T-helper 2 cell treated with Interferon-gamma antibody and Interleukin-4, amounts not matched to agents 5 μg/mL and 100 μg/mL, for 36 hours (primary cell): ENCODE data around the gene TEX44.

ENCODE experiments used
- DNase-seq: peaks from one replicate; pipeline ENCODE4 v3.0.0; 2021; ENCODE audit warnings: low spot score
- H3K27ac Mint-ChIP-seq: one replicate; pipeline ENCODE4 v1.8.0; 2021; ENCODE audit warnings: mild to moderate bottlenecking, mixed read lengths
- H3K27me3 Mint-ChIP-seq: one replicate; pipeline ENCODE4 v1.8.0; 2021; ENCODE audit warnings: low read depth, mixed read lengths
- H3K36me3 Mint-ChIP-seq: one replicate; pipeline ENCODE4 v1.8.0; 2021; ENCODE audit warnings: low read depth, mixed read lengths
- H3K4me1 Mint-ChIP-seq: one replicate; pipeline ENCODE4 v1.8.0; 2021; ENCODE audit warnings: low read depth, mixed read lengths
- H3K4me3 Mint-ChIP-seq: one replicate; pipeline ENCODE4 v1.8.0; 2022; ENCODE audit warnings: mild to moderate bottlenecking, moderate library complexity, mixed read lengths
- H3K9me3 Mint-ChIP-seq: one replicate; pipeline ENCODE4 v1.8.0; 2021; ENCODE audit warnings: mixed read lengths

Gene TEX44

GRCh38 chr2:231605607-231606091 lies 13.0 kb downstream of the TEX44 start:
- Mint-ChIP-seq H3K27ac (peak overlapping the region; percentile 81), H3K9me3 (no peaks in the 10 kb centered on the region), H3K27me3 (peaks cover 5% of the 10 kb centered on the region), H3K36me3 (no peaks in the 10 kb centered on the region), H3K4me3 (peak overlapping the region; percentile 60), H3K4me1 (peaks cover 11% of the 10 kb centered on the region)
- DNase-seq: no peak

GRCh38 chr2:231606941-231607340 lies 14.3 kb downstream of the TEX44 start:
- Mint-ChIP-seq H3K27me3 (peaks cover 3% of the 10 kb centered on the region), H3K4me1 (peaks cover 16% of the 10 kb centered on the region), H3K4me3 (no peak overlapping the region), H3K9me3 (no peaks in the 10 kb centered on the region), H3K27ac (no peak overlapping the region), H3K36me3 (no peaks in the 10 kb centered on the region)
- DNase-seq: no peak

GRCh38 chr2:231611273-231612108 lies 18.8 kb downstream of the TEX44 start:
- H3K27me3 Mint-ChIP-seq: no peaks in the 10 kb centered on the region
- no peaks in the 10 kb centered on the region for H3K9me3 Mint-ChIP-seq

GRCh38 chr2:231612109-231612455 lies 19.4 kb downstream of the TEX44 start:
- peak overlapping the region; percentile 99 for H3K27ac Mint-ChIP-seq
- H3K9me3 Mint-ChIP-seq: no peaks in the 10 kb centered on the region
- H3K27me3 Mint-ChIP-seq: no peaks in the 10 kb centered on the region
- peak overlapping the region; percentile 91 for H3K4me3 Mint-ChIP-seq
- no peak for DNase-seq
- peaks cover 45% of the 10 kb centered on the region for H3K4me1 Mint-ChIP-seq
- H3K36me3 Mint-ChIP-seq: no peaks in the 10 kb centered on the region

More at GRCh38 chr2:231611273-231612108, 18.8 kb downstream of the TEX44 start:
- Mint-ChIP-seq H3K4me1 (peaks cover 41% of the 10 kb centered on the region), H3K27ac (peak overlapping the region; percentile 99), H3K4me3 (peak overlapping the region; percentile 15), H3K36me3 (no peaks in the 10 kb centered on the region)
- peak; percentile 77 for DNase-seq

GRCh38 chr2:231612456-231613330 lies 20.0 kb downstream of the TEX44 start:
- H3K4me3 Mint-ChIP-seq: peak overlapping the region; percentile 91
- H3K4me1 Mint-ChIP-seq: peaks cover 51% of the 10 kb centered on the region
- H3K9me3 Mint-ChIP-seq: no peaks in the 10 kb centered on the region
- no peaks in the 10 kb centered on the region for H3K27me3 Mint-ChIP-seq
- DNase-seq: peak; percentile 95
- no peaks in the 10 kb centered on the region for H3K36me3 Mint-ChIP-seq
- H3K27ac Mint-ChIP-seq: peak overlapping the region; percentile 99

- peak overlapping the region; percentile 99 for H3K27ac Mint-ChIP-seq
- H3K27me3 Mint-ChIP-seq: no peaks in the 10 kb centered on the region
- peaks cover 55% of the 10 kb centered on the region for H3K4me1 Mint-ChIP-seq
- no peak for DNase-seq
- no peaks in the 10 kb centered on the region for H3K36me3 Mint-ChIP-seq
- H3K9me3 Mint-ChIP-seq: no peaks in the 10 kb centered on the region
- H3K4me3 Mint-ChIP-seq: peak overlapping the region; percentile 91
These were observed 20.6 kb downstream of the TEX44 start for GRCh38 chr2:231613331-231613662.

- Mint-ChIP-seq H3K4me3 (peak overlapping the region; percentile 91), H3K36me3 (no peaks in the 10 kb centered on the region), H3K4me1 (peaks cover 52% of the 10 kb centered on the region), H3K9me3 (no peaks in the 10 kb centered on the region), H3K27ac (peak overlapping the region; percentile 99), H3K27me3 (no peaks in the 10 kb centered on the region)
- DNase-seq: peak; percentile 93
These were observed 21.2 kb downstream of the TEX44 start for GRCh38 chr2:231613663-231614558.

GRCh38 chr2:231614559-231615057 lies 21.9 kb downstream of the TEX44 start:
- H3K4me1 Mint-ChIP-seq: peaks cover 52% of the 10 kb centered on the region
- H3K9me3 Mint-ChIP-seq: no peaks in the 10 kb centered on the region
- no peak for DNase-seq
- no peaks in the 10 kb centered on the region for H3K27me3 Mint-ChIP-seq
- H3K36me3 Mint-ChIP-seq: no peaks in the 10 kb centered on the region
- H3K27ac Mint-ChIP-seq: peak overlapping the region; percentile 97
- peak overlapping the region; percentile 83 for H3K4me3 Mint-ChIP-seq

- H3K4me1 Mint-ChIP-seq: peaks cover 56% of the 10 kb centered on the region
- no peaks in the 10 kb centered on the region for H3K27me3 Mint-ChIP-seq
- H3K4me3 Mint-ChIP-seq: peak overlapping the region; percentile 83
- H3K27ac Mint-ChIP-seq: peak overlapping the region; percentile 97
- no peaks in the 10 kb centered on the region for H3K36me3 Mint-ChIP-seq
- no peaks in the 10 kb centered on the region for H3K9me3 Mint-ChIP-seq
- no peak for DNase-seq
These were observed 22.5 kb downstream of the TEX44 start for GRCh38 chr2:231615058-231615671.

- Mint-ChIP-seq H3K27ac (peak overlapping the region; percentile 72), H3K36me3 (no peaks in the 10 kb centered on the region), H3K4me1 (peaks cover 58% of the 10 kb centered on the region), H3K27me3 (no peaks in the 10 kb centered on the region), H3K9me3 (no peaks in the 10 kb centered on the region), H3K4me3 (no peak overlapping the region)
- DNase-seq: no peak
These were observed 23.6 kb downstream of the TEX44 start for GRCh38 chr2:231616296-231616695.

- DNase-seq: no peak
- Mint-ChIP-seq H3K9me3 (no peaks in the 10 kb centered on the region), H3K27ac (peak overlapping the region; percentile 16), H3K27me3 (no peaks in the 10 kb centered on the region), H3K4me1 (peaks cover 56% of the 10 kb centered on the region), H3K36me3 (no peaks in the 10 kb centered on the region), H3K4me3 (no peak overlapping the region)
These were observed 24.6 kb downstream of the TEX44 start for GRCh38 chr2:231617059-231617926.

- DNase-seq: no peak
- Mint-ChIP-seq H3K4me1 (peaks cover 39% of the 10 kb centered on the region), H3K4me3 (peak overlapping the region; percentile 21), H3K27ac (peak overlapping the region; percentile 84), H3K9me3 (no peaks in the 10 kb centered on the region), H3K36me3 (no peaks in the 10 kb centered on the region), H3K27me3 (no peaks in the 10 kb centered on the region)
These were observed 28.6 kb downstream of the TEX44 start for GRCh38 chr2:231621051-231621879.
